Naive thymus-derived CD4-positive, alpha-beta T cell (primary cell): ENCODE results near the gene GLIS1. TPM values are rescaled to one million over a fixed set of nuclear protein-coding genes. Genes with fewer than 3 reads are reported as not detected.

ENCODE experiments used
- ATAC-seq: fragments of 150-1000 bp; cut with Tn5 transposase; 2 replicates; pipeline ENCODE4 v1.10.0; 2021; ENCODE audit warnings: mild to moderate bottlenecking, moderate library complexity
- CTCF ChIA-PET: fragments of 350-600 bp; sonication (Branson Sonifier 250); formaldehyde crosslinking; loops from one replicate; lab custom pipeline; 2021; ENCODE audit warnings: antibody characterized with exemption; lab: Charles Lee
- POLR2A ChIA-PET: fragments of 350-600 bp; sonication (Branson Sonifier 250); formaldehyde crosslinking; loops from one replicate; lab custom pipeline; 2021; ENCODE audit warnings: antibody characterized with exemption, inconsistent platforms; lab: Charles Lee
- DNase-seq, 9 donors: peaks; one replicate each; pipeline versions ENCODE4 v3.0.0 to v3.0.0-alpha.2; 2020 to 2022; ENCODE audit warnings: mixed read lengths in 1 of 9
- H3K27ac ChIP-seq: one replicate; pipeline ENCODE4 v1.7.0; 2013; ENCODE audit warnings: mild to moderate bottlenecking, low read depth, low read length, moderate library complexity
- H3K27me3 ChIP-seq, 2 donors: one replicate each; pipeline ENCODE4 v1.7.0; 2013; ENCODE audit warnings: low read length in 2 of 2, mild to moderate bottlenecking in 2 of 2, moderate library complexity in 2 of 2; ENCODE audit not compliant: control insufficient read depth in 2 of 2, insufficient read depth in 2 of 2
- H3K36me3 ChIP-seq, 3 experiments: 1 replicate in 2 of 3; 2 replicates in 1 of 3; pipeline ENCODE4 v1.7.0; 2013; ENCODE audit warnings: low read length in 3 of 3, mild to moderate bottlenecking in 3 of 3, moderate library complexity in 1 of 3; ENCODE audit not compliant: insufficient read depth in 3 of 3, control insufficient read depth in 2 of 3
- H3K4me1 ChIP-seq, 2 donors: one replicate each; pipeline ENCODE4 v1.7.0; 2013; ENCODE audit warnings: low read length in 2 of 2, mild to moderate bottlenecking in 2 of 2, moderate library complexity in 1 of 2; ENCODE audit not compliant: control insufficient read depth in 2 of 2, insufficient read depth in 2 of 2
- H3K4me3 ChIP-seq: 2 replicates; pipeline ENCODE4 v1.7.0; 2013; ENCODE audit warnings: mild to moderate bottlenecking, low read length
- H3K9me3 ChIP-seq, 3 experiments: 1 replicate in 2 of 3; 2 replicates in 1 of 3; pipeline ENCODE4 v1.7.0; 2013; ENCODE audit warnings: low read length in 3 of 3; ENCODE audit not compliant: control insufficient read depth in 2 of 3
- H3K27ac Mint-ChIP-seq, 9 donors: one replicate each; pipeline ENCODE4 v1.8.0; 2020 to 2022; ENCODE audit warnings: mixed read lengths in 9 of 9, mild to moderate bottlenecking in 8 of 9, moderate library complexity in 5 of 9, inconsistent platforms in 2 of 9
- H3K27me3 Mint-ChIP-seq, 5 donors: one replicate each; pipeline ENCODE4 v1.8.0; 2021 to 2022; ENCODE audit warnings: mixed read lengths in 5 of 5, mild to moderate bottlenecking in 1 of 5
- H3K36me3 Mint-ChIP-seq, 5 donors: one replicate each; pipeline ENCODE4 v1.8.0; 2020 to 2022; ENCODE audit warnings: mixed read lengths in 5 of 5, mild to moderate bottlenecking in 3 of 5, inconsistent platforms in 1 of 5
- H3K4me1 Mint-ChIP-seq, 7 donors: one replicate each; pipeline ENCODE4 v1.8.0; 2020 to 2022; ENCODE audit warnings: mixed read lengths in 7 of 7, mild to moderate bottlenecking in 3 of 7, inconsistent platforms in 1 of 7
- H3K4me3 Mint-ChIP-seq, 10 donors: one replicate each; pipeline ENCODE4 v1.8.0; 2020 to 2022; ENCODE audit warnings: mild to moderate bottlenecking in 10 of 10, mixed read lengths in 10 of 10, moderate library complexity in 6 of 10, inconsistent platforms in 2 of 10
- H3K9me3 Mint-ChIP-seq, 11 donors: one replicate each; pipeline ENCODE4 v1.8.0; 2020 to 2022; ENCODE audit warnings: mixed read lengths in 11 of 11, mild to moderate bottlenecking in 4 of 11, inconsistent platforms in 1 of 11, moderate library complexity in 1 of 11
- intact Hi-C, 2 donors: fragments of 100-400 bp; cut with micrococcal nuclease; formaldehyde crosslinking; loops; one replicate each; pipeline ENCODE4 v1.15.1; 2023
- polyA plus RNA-seq, 2 donors: library from polyadenylated mRNA; unstranded; fragments of 300-500 nt; fragmentation: Illumina TruSeq; gene quantifications; one replicate each; pipeline ENCODE4 v1.2.3, GENCODE V29; 2021
- total RNA-seq, 6 experiments: library from RNA in 5 of 6; stranded (reverse) in 5 of 6; gene quantifications; 1 replicate in 5 of 6; 2 replicates in 1 of 6; pipeline ENCODE4 v1.2.3 and lab custom pipeline; 2021 to 2026

GLIS1 gene
- total and polyA plus RNA-seq, 7 experiments from 2014 or later: not detected

DNA sequence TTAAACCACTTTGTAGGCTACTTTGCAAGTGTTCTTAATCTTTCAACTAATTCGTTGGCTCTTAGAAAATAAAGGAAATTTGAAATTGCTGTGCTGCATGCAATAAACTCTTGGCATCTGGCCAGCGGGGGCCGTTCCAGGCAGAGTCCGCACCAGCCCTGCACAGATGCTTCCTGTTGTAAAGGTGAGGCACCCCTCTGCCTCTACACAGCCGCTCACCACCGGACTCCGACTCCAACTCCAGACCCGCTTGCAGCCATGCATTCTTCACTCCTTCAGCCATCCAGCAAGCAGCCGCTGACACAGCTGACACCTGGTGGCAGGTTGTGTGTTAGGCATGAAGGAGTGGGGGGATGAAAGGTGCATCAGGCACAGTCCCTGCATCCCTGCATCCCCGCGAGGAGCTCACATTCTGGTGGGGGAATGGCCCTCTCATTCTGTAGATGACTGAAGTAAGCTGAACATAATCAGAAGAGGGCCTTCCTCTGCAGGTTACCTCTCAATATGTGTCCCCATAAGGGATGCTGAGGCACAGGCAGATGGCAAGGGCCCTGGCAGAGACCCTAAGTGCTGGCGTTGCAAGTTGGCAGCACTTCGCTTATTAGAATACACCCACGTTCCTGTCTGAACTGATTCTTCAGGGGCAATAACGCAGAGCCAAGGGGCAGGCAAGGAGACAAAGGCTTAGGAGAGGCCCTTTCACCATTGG lies 56.8 kb downstream of the GLIS1 start:
- ChIA-PET CTCF (interaction anchor here (0.6 kb wide), 1 partner anchor 404 kb away, joined by 4 read pairs; no protein-coding TSS in a partner anchor), POLR2A (no interaction called here)
- peaks cover 0 to 6% of the 10 kb centered on the region in 2 donors for H3K4me1 ChIP-seq
- Mint-ChIP-seq H3K4me1 (peaks cover 4 to 12% (median 8%) of the 10 kb centered on the region in 7 donors), H3K27me3 (peaks cover 7 to 28% (median 19%) of the 10 kb centered on the region in 5 donors), H3K9me3 (no peaks in the 10 kb centered on the region), H3K27ac (peak overlapping the region in 1 of 9 donors; percentile 32), H3K36me3 (no peaks in the 10 kb centered on the region), H3K4me3 (peak overlapping the region in 8 of 10 donors; percentile 49 to 74 (median 64))
- ATAC-seq: peak; percentile 51
- H3K36me3 ChIP-seq: no peaks in the 10 kb centered on the region
- intact Hi-C loops: loop anchor here (1.0 to 2.0 kb wide), 2 partner anchors 197 to 403 kb away; no protein-coding TSS in a partner anchor
- H3K27ac ChIP-seq: no peak overlapping the region
- no peaks in the 10 kb centered on the region for H3K9me3 ChIP-seq
- no peaks in the 10 kb centered on the region for H3K27me3 ChIP-seq
- H3K4me3 ChIP-seq: no peak overlapping the region
- DNase-seq: peak in 7 of 9 donors; percentile 13 to 40 (median 29)

- Histone ChIP-seq H3K4me1 (peaks cover 0 to 6% of the 10 kb centered on the region in 2 donors), H3K9me3 (no peaks in the 10 kb centered on the region), H3K4me3 (no peak overlapping the region), H3K27ac (no peak overlapping the region), H3K36me3 (no peaks in the 10 kb centered on the region), H3K27me3 (no peaks in the 10 kb centered on the region)
- H3K9me3 Mint-ChIP-seq: no peaks in the 10 kb centered on the region
- intact Hi-C loops: no loop called here
- no peak for ATAC-seq
- no peaks in the 10 kb centered on the region for H3K36me3 Mint-ChIP-seq
- peaks cover 6 to 27% (median 18%) of the 10 kb centered on the region in 5 donors for H3K27me3 Mint-ChIP-seq
- H3K4me1 Mint-ChIP-seq: peaks cover 4 to 12% (median 8%) of the 10 kb centered on the region in 7 donors
- no peak for DNase-seq
- peak overlapping the region in 1 of 9 donors; percentile 32 for H3K27ac Mint-ChIP-seq
- ChIA-PET CTCF (interaction anchor here (0.6 kb wide), 1 partner anchor 403 kb away, joined by 4 read pairs; no protein-coding TSS in a partner anchor), POLR2A (no interaction called here)
- peak overlapping the region in 8 of 10 donors; percentile 49 to 74 (median 64) for H3K4me3 Mint-ChIP-seq
These were observed 57.5 kb downstream of the GLIS1 start for GRCh38 chr1:53681351-53681976.

DNA sequence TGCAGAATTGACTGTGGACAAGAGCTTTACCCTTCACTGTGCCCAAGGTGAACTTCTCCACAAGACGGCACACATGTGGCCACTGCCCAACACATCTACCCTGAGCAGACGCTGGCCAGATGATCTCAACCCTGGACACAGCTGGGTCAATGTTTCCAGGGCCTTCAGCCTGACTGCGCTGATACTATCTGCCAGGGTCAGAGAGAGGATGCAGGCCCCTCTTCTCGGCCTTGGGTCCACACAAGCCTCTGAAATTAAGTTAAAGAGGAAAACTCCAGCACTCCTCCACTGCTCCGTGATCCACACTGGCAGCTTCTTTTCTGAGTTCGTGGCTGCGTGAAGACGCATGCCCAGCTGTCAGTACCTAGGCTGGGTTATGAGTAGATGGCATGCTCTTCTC lies 58.1 kb downstream of the GLIS1 start:
- H3K9me3 ChIP-seq: no peaks in the 10 kb centered on the region
- no peak overlapping the region for H3K4me3 ChIP-seq
- Mint-ChIP-seq H3K36me3 (no peaks in the 10 kb centered on the region), H3K4me3 (no peak overlapping the region), H3K27me3 (peaks cover 0 to 21% (median 12%) of the 10 kb centered on the region in 5 donors), H3K27ac (no peak overlapping the region), H3K4me1 (peaks cover 4 to 12% (median 8%) of the 10 kb centered on the region in 7 donors), H3K9me3 (no peaks in the 10 kb centered on the region)
- ChIA-PET POLR2A (no interaction called here), CTCF (no interaction called here)
- peaks cover 0 to 6% of the 10 kb centered on the region in 2 donors for H3K4me1 ChIP-seq
- intact Hi-C loops: no loop called here
- H3K27ac ChIP-seq: no peak overlapping the region
- DNase-seq: no peak
- H3K36me3 ChIP-seq: no peaks in the 10 kb centered on the region
- no peak for ATAC-seq
- H3K27me3 ChIP-seq: no peaks in the 10 kb centered on the region

GRCh38 chr1:53678938-53679825 lies 59.8 kb downstream of the GLIS1 start:
- intact Hi-C loops: no loop called here
- no peaks in the 10 kb centered on the region for H3K27me3 ChIP-seq
- ChIA-PET CTCF (no interaction called here), POLR2A (no interaction called here)
- H3K36me3 ChIP-seq: no peaks in the 10 kb centered on the region
- no peaks in the 10 kb centered on the region for H3K9me3 Mint-ChIP-seq
- no peak overlapping the region for H3K4me3 ChIP-seq
- peaks cover 4 to 12% (median 8%) of the 10 kb centered on the region in 7 donors for H3K4me1 Mint-ChIP-seq
- no peaks in the 10 kb centered on the region for H3K9me3 ChIP-seq
- no peak overlapping the region for H3K4me3 Mint-ChIP-seq
- H3K36me3 Mint-ChIP-seq: no peaks in the 10 kb centered on the region
- DNase-seq: no peak
- H3K27me3 Mint-ChIP-seq: peaks cover 0 to 10% (median 7%) of the 10 kb centered on the region in 5 donors
- H3K27ac ChIP-seq: no peak overlapping the region
- H3K4me1 ChIP-seq: peaks cover 0 to 6% of the 10 kb centered on the region in 2 donors
- ATAC-seq: no peak
- H3K27ac Mint-ChIP-seq: no peak overlapping the region

GRCh38 chr1:53678507-53678906 lies 60.5 kb downstream of the GLIS1 start:
- Histone ChIP-seq H3K4me3 (no peak overlapping the region), H3K36me3 (no peaks in the 10 kb centered on the region), H3K9me3 (no peaks in the 10 kb centered on the region), H3K27me3 (no peaks in the 10 kb centered on the region), H3K27ac (no peak overlapping the region), H3K4me1 (peaks cover 0 to 6% of the 10 kb centered on the region in 2 donors)
- Mint-ChIP-seq H3K36me3 (no peaks in the 10 kb centered on the region), H3K9me3 (no peaks in the 10 kb centered on the region), H3K27me3 (peaks cover 0 to 10% (median 7%) of the 10 kb centered on the region in 5 donors), H3K4me3 (no peak overlapping the region), H3K4me1 (peaks cover 4 to 12% (median 8%) of the 10 kb centered on the region in 7 donors), H3K27ac (no peak overlapping the region)
- CTCF ChIA-PET: no interaction called here
- no peak for DNase-seq
- POLR2A ChIA-PET: no interaction called here
- no peak for ATAC-seq
- intact Hi-C loops: no loop called here

- Mint-ChIP-seq H3K27ac (no peak overlapping the region), H3K36me3 (no peaks in the 10 kb centered on the region), H3K27me3 (peaks cover 0 to 10% (median 7%) of the 10 kb centered on the region in 5 donors), H3K4me3 (no peak overlapping the region), H3K9me3 (no peaks in the 10 kb centered on the region), H3K4me1 (peaks cover 4 to 12% (median 8%) of the 10 kb centered on the region in 7 donors)
- ChIA-PET CTCF (no interaction called here), POLR2A (no interaction called here)
- Histone ChIP-seq H3K4me1 (peaks cover 0 to 6% of the 10 kb centered on the region in 2 donors), H3K27me3 (no peaks in the 10 kb centered on the region), H3K27ac (no peak overlapping the region), H3K4me3 (no peak overlapping the region), H3K36me3 (no peaks in the 10 kb centered on the region), H3K9me3 (no peaks in the 10 kb centered on the region)
- intact Hi-C loops: no loop called here
- DNase-seq (no peak), ATAC-seq (no peak)
These were observed 60.9 kb downstream of the GLIS1 start for GRCh38 chr1:53678046-53678445.
